KG1 (cell line): ENCODE results near the gene SESN3.
A peak's percentile ranks its signal among the peaks of the same experiment; 100 is the strongest.
"Not testable (repeated sequence)": the region's sequence is repeated elsewhere in the genome, so short reads cannot be mapped to it uniquely, and the experiment has no call there.

ENCODE experiments used
- DNase-seq: peaks from one replicate; lab custom pipeline; 2025; lab: John Stamatoyannopoulos, UW

Gene SESN3

DNA sequence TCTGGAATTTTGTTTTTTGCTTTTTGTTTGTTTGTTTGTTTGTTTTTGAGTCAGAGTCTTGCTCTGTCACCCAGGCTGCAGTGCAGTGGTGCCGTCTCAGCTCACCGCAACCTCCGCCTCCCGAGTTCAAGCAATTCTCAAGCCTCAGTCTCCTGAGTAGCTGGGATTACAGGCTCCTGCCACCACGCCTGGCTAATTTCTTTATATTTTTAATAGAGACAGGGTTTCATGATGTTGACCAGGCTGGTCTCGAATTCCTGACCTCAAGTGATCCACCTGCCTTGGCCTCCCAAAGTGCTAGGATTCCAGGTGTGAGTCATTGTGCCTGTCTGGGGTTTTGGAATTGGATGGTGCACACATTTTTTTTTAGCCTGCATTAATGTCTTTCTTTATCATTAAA, 20.9 kb upstream of the SESN3 start:
- not testable (repeated sequence) for DNase-seq

DNA sequence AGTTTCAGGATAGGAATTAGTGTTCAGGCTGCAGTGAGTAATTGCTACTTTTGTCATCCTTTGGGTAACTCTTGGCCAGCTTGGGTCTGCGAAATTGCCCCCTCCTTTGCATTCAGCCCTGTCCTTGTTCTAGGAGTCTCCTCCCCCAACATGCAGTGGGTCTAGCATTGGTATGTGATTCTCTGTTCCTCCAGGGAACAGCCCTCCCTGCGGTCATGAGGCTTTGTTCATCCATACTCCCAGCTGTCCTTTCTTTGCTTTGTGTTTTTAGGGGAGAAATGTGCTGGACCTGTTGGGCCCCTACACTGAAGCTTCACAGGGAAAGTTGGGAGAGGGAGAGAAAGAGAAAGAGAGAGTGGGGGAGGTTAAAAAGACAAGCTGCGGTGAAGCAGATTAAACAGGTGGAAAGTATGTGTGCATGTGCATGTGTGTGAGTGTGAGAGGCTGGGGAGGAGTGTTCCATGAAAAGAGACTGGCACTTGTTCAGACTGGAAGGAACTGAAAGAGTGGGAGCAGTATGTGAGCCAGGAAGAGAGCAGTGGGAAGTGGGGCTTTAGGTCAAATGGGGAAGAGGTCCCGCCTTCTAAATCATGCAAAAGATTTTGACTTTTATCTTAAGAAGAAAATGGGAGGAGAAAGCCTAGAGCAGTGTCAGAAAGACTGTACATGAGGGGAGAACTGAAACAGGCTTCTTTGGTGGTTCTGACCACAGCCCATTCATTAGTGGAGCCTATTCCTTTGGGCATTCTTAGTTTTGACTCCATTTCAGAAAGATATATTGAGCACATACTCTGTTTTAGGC, 17.9 kb upstream of the SESN3 start:
- no peak for DNase-seq

DNA sequence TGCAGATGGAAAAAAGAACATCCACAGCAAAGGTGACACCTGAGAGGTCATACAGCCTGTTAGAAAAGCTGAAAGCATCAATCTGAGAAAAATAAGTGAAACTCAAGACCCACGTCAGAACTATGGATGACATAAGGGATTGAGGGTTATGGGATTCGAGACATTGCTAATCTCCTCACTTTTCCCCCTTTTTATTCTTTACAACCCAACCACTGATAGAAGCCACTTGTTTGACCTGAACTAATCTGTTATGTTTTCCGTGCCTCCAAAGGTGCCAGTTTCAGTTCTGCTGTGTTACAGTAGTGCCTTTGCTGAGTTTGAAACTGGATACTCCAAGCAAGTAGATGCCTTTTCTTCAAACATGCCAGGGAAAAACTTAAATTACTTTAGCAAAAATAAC, 16.9 kb upstream of the SESN3 start:
- DNase-seq = no peak

GRCh38 chr11:95247127-95247684, 16.2 kb upstream of the SESN3 start:
- no peak for DNase-seq

DNA sequence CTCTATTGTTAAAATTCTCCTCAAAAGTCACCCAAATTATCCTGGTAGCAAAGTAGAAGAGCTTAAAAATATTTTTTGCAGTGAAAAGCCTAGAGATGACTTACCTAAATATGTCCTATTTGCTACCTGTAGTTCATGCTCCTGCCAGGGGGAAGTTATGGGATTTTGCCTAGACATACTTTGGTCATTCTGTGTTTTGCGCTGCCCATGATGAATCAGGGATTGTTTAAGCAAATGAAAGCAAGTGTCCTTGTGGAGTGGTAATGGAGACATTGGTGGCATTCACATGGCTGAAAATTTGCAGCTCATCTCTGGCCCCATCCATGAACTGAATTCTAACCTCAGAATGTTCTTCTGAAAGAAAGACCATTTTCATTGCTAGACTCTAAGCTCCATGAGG, 14.6 kb upstream of the SESN3 start:
- DNase-seq = no peak

GRCh38 chr11:95245038-95245437, 14.0 kb upstream of the SESN3 start:
- no peak for DNase-seq

DNA sequence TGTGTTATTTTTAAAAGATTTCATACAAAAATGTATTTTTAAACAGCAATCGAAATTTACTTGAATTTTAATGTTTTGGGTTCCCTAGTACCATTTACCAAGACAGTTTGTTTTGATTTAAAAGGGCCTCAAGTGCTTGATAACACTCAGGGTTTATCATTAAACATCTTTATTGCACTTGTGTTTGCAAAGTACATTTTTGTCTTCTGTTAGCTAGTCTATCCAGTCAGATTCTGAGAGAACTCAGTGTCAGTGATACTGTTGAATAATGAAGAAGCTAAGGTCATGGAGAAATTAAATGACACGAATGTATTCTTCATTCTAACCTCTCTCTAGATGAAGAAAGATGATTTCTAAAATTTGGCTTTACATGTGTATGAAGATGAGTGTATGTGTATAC, 12.7 kb upstream of the SESN3 start:
- DNase-seq = no peak

- DNase-seq = no peak
Observed at GRCh38 chr11:95242845-95243605, 12.0 kb upstream of the SESN3 start.

DNA sequence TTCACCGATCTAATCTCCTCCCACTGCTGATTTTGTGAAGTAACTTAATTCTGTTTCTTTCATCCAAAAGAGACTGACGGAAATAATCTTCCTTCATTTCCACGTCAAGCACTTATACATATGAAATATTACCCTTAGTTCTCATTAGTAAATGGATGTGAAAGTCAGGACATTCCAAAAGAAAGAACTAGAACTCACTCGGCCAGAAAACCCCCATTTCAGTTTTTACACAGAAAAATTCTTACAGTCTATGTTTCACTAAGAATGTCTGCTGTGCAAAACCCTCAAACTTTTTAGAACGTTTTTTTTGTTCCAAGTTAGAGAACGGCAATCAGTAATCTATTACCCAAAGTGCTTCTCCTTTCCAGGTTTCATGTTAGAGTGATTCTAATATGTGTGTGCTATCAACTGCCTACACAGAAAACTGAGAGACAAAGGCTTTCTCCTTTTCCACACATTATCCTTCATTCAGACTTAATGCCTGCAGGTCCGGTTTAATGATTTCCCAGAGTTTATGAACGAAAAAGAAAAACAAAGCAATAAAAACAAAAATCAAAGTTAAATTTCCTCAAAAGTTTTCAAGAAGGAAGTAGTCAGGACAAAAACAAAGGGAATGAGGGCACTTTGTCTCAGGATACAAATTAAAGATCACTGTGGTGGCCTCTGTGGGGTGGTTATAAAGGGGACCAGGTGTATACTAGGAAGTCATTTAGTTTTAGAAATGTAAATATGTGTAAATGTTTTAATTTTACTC, 11.3 kb upstream of the SESN3 start:
- DNase-seq = no peak

- no peak for DNase-seq
Observed at GRCh38 chr11:95241681-95242081, 10.7 kb upstream of the SESN3 start.

DNA sequence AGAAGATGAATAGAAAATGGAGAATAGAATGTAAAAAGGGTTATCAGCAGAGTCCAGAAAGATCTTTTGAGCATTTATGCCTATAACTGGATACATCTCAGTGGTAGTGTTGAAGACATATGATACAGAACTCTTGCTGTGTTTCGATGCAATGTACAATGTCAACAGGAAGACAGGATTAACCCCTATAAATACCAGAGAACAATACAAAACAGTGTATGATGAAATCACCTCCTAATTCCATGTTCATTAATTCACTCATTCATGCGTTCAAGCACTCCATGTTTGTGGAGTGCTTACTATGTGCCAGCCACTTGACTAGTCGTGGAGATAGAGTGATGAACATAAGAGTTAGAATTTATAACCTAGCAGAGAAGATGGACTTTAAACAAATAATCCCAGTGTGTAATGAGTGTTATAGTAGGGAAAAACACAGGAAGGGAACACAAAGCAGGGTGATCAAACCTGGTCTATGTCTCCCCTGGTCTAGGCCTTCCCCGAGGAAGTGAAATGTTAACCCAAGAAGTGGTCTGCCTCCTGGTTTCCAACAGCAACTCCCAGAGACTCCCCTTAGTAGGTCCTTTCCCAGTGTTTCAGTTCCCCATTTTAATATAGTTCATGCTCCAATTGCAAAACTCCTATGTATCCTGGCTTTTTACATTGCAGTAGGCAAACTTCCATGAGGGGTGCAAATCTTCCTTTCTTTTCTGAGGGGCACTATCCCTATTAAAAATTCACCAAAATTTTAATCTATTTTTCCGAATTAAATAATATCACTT, 9.1 kb upstream of the SESN3 start:
- DNase-seq = no peak

DNA sequence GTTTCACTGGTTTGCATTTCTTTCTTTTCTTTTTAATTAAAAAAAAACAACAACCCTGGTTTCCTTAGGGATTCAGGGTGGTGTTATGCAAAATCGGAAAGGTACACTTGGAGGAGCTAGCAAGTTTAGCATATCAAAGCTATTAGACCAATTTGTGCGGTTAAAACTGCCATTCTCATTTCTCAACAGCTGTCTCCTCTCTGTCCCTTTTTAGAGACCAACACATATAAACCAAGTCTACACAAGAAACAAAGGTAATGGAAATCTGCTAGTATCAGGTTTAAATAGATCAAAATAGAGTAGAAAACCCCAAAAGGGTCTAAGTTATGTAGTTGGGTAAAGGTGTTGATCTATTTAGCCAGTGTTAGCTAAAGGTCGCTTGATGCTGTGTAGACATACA, 1.7 kb upstream of the SESN3 start:
- no peak for DNase-seq

GRCh38 chr11:95231881-95232605, 1.0 kb upstream of the SESN3 start:
- peak; percentile 75 for DNase-seq

GRCh38 chr11:95230810-95231126, 234 bp downstream of the SESN3 start:
- no peak for DNase-seq

GRCh38 chr11:95229993-95230809, 801 bp downstream of the SESN3 start:
- DNase-seq = peak; percentile 23

DNA sequence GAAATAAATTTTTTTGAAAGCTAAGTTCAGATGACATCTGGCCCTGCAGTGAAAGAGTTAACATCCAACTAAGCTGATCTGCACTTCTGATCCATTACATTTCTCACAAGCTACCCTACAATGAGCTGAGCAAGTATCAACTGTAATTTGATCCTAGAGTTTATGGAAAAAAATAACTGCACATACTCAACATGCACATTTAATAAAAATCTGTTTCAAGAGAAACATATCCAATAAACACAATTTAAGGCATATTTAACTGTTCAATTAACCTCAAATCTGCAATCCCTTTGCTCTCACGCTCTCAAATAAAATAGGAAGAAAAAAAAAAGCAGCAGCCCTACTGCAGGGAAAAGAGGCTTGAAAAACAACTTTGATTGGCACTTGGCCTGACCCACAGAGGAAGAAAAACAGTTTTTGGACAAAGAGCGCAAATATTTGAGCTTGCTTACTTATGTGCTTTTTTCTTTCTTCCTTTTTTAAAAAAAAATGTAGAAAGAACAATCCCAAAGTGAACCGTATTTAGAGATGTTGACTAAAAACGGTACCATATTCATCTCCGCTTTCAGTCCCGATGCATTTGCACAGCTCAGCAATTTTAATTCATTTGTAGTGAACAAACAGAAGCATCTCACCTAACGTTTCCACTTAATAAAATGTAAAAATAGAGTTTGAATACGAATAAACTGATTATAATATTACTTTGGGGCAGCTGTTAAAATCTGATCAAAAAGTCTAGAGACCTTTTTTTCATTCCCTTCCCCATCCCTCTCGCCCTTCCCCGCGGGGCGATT, 1.6 kb downstream of the SESN3 start:
- DNase-seq = peak; percentile 38

DNA sequence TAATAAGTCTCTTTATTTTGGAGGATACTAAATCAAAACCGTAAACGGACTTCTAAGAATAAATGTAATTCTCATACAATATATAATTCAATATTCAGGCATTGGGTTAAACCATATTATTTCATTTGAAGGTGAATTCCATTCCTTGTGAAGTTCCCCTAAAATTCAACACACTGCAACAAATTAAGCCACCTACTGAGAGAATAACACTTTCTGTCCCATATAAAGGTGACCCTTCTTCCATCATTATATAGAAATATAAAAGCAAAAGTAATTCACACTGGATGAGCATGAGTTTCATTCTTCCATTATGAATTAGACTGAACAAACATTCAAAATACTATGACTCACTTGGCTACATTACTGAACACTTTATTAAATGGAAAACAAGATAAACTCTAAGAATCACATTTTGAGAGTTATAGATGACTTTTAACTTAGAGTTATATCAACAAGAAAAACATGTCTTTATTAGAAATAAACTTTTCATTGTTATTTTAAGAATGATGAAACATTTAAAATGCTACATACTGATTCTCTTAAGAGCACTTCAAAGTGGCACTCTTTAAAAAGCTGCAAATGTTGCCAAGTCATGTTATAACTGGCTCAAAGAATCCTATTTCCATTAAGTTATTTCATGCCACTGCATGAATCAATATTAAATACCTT, 2.8 kb downstream of the SESN3 start:
- no peak for DNase-seq

DNA sequence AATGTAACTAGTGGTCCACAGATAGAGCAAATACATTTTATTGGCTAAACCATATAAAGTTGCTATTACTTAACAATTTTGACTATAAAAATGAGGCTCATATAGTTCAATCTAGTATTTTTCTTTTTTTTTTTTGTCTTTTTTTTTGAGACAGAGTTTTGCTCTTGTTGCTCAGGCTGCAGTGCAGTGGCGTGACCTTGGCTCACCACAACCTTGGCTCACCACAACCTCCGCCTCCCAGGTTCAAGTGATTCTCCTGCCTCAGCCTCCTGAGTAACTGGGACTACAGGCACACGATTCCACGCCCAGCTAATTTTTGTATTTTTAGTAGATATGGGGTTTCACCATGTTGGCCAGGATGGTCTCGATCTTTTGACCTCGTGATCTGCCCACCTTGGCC, 3.9 kb downstream of the SESN3 start:
- DNase-seq = not testable (repeated sequence)

GRCh38 chr11:95222817-95223216, 8.2 kb downstream of the SESN3 start:
- no peak for DNase-seq
